Neural cell (in vitro differentiated cells): Measurements from ENCODE around the gene BCAS4. TPM values are rescaled to one million over a fixed set of nuclear protein-coding genes. Genes with fewer than 3 reads are reported as not detected.

Experiments
- H2AFZ ChIP-seq: fragments of 200-600, 300-800 bp; sonication (generic), shearing (Covaris generic); 2 replicates; pipeline ENCODE4 v1.6.0; 2014; ENCODE audit warnings: low read depth, mild to moderate bottlenecking, antibody characterized with exemption, low read length, moderate library complexity
- H3F3A ChIP-seq: fragments of 200-600 bp; shearing (Covaris generic); 2 replicates; pipeline ENCODE4 v1.6.1; 2016; ENCODE audit warnings: mild to moderate bottlenecking, moderate library complexity, mixed read lengths, antibody characterized with exemption, low read length; ENCODE audit not compliant: insufficient read depth, poor library complexity, severe bottlenecking
- H3K27ac ChIP-seq: fragments of 200-600, 300-800 bp; sonication (generic), shearing (Covaris generic); 2 replicates; pipeline ENCODE4 v1.5.1; 2014; ENCODE audit warnings: mild to moderate bottlenecking, low read length, moderate library complexity
- H3K27me3 ChIP-seq: fragments of 300-800, 200-600 bp; sonication (generic), shearing (Covaris generic); 2 replicates; pipeline ENCODE4 v1.6.0; 2014; ENCODE audit warnings: mild to moderate bottlenecking, low read depth, low read length, moderate library complexity; ENCODE audit not compliant: insufficient read depth
- H3K36me3 ChIP-seq: fragments of 300-800, 200-600 bp; sonication (generic), shearing (Covaris generic); 2 replicates; pipeline ENCODE4 v1.5.1; 2014; ENCODE audit warnings: mild to moderate bottlenecking, antibody characterized with exemption, low read length, moderate library complexity; ENCODE audit not compliant: insufficient read depth
- H3K4me2 ChIP-seq: fragments of 300-800, 200-600 bp; sonication (generic), shearing (Covaris generic); 2 replicates; pipeline ENCODE4 v1.6.0; 2014; ENCODE audit warnings: mild to moderate bottlenecking, low read length
- H3K4me3 ChIP-seq: fragments of 300-800, 200-600 bp; sonication (generic), shearing (Covaris generic); 2 replicates; pipeline ENCODE4 v1.5.1; 2014; ENCODE audit warnings: mild to moderate bottlenecking, low read length, moderate library complexity
- H3K79me2 ChIP-seq: fragments of 200-600 bp; shearing (Covaris generic); replicated peaks from 2 replicates; pipeline ENCODE4 v1.6.0; 2014; ENCODE audit warnings: mild to moderate bottlenecking, low read length, moderate library complexity; ENCODE audit not compliant: insufficient read depth
- H3K9ac ChIP-seq: fragments of 300-800, 200-600 bp; sonication (generic), shearing (Covaris generic); 2 replicates; pipeline ENCODE4 v1.6.1; 2016; ENCODE audit warnings: mild to moderate bottlenecking, low read length, mixed read lengths
- H3K9me2 ChIP-seq: fragments of 200-600 bp; shearing (Covaris generic); 2 replicates; pipeline ENCODE4 v1.6.1; 2016; ENCODE audit warnings: mild to moderate bottlenecking, low read length, mixed read lengths; ENCODE audit not compliant: insufficient read depth
- H3K9me3 ChIP-seq: fragments of 200-600, 300-800 bp; sonication (generic), shearing (Covaris generic); 2 replicates; pipeline ENCODE4 v1.6.1; 2016; ENCODE audit warnings: mild to moderate bottlenecking, mixed run types, low read length, moderate library complexity, mixed read lengths
- H4K20me1 ChIP-seq: fragments of 200-600 bp; shearing (Covaris generic); 2 replicates; pipeline ENCODE4 v1.6.1; 2016; ENCODE audit warnings: mild to moderate bottlenecking, mixed run types; ENCODE audit not compliant: insufficient read depth
- EP300 ChIP-seq: fragments of 450-650 bp; conservative IDR thresholded peaks from 2 replicates; pipeline ENCODE4 v1.6.1; 2014; ENCODE audit warnings: antibody characterized with exemption, mild to moderate bottlenecking, moderate library complexity; ENCODE audit not compliant: poor library complexity, severe bottlenecking
- EZH2 ChIP-seq: fragments of 200-600, 300-800 bp; shearing (Covaris generic), sonication (generic); IDR thresholded peaks from 2 replicates; pipeline ENCODE4 v1.6.1; 2014; ENCODE audit warnings: antibody characterized with exemption, low read length, borderline replicate concordance, mild to moderate bottlenecking; ENCODE audit not compliant: insufficient read depth, poor library complexity, severe bottlenecking
- MXI1 ChIP-seq: fragments of 450-650 bp; conservative IDR thresholded peaks from 2 replicates; pipeline ENCODE4 v1.6.1; 2014; ENCODE audit warnings: antibody characterized with exemption, mild to moderate bottlenecking; ENCODE audit not compliant: poor library complexity, severe bottlenecking
- POLR2AphosphoS5 ChIP-seq: IDR thresholded peaks from 2 replicates; pipeline ENCODE4 v1.6.1; 2012
- RAD21 ChIP-seq: fragments of 450-650 bp; conservative IDR thresholded peaks from 2 replicates; pipeline ENCODE4 v1.6.1; 2014; ENCODE audit warnings: antibody characterized with exemption, mild to moderate bottlenecking, moderate library complexity
- SMC3 ChIP-seq: fragments of 450-650 bp; conservative IDR thresholded peaks from 2 replicates; pipeline ENCODE4 v1.6.1; 2014; ENCODE audit warnings: antibody characterized with exemption, mild to moderate bottlenecking, moderate library complexity; ENCODE audit not compliant: poor library complexity
- TAF1 ChIP-seq: IDR thresholded peaks from 2 replicates; pipeline ENCODE4 v1.6.1; 2012; ENCODE audit warnings: low read depth
- polyA plus RNA-seq: library from polyadenylated mRNA; depleted of rRNA; stranded (reverse); fragments of >200 nt; gene quantifications from 2 replicates; pipeline ENCODE4 v1.2.3, GENCODE V29; 2014
- TF ChIP-seq, protein P1 (sequence below): fragments of 450-650 bp; IDR thresholded peaks from 2 replicates; pipeline ENCODE4 v1.5.1; 2014; ENCODE audit warnings: antibody characterized with exemption, mild to moderate bottlenecking, moderate library complexity; ENCODE audit not compliant: poor library complexity, severe bottlenecking
- TF ChIP-seq, protein P2 (sequence below): IDR thresholded peaks from 2 replicates; pipeline ENCODE4 v1.6.1; 2012; ENCODE audit warnings: borderline replicate concordance

BCAS4 gene
- polyA plus RNA-seq, 1 donor from 2014 or later, result 24.6 TPM

GRCh38 chr20:50824137-50824536 lies 29.3 kb downstream of the BCAS4 start:
- H3K9me2 ChIP-seq, result no peaks in the 10 kb centered on the region
- no peaks in the 10 kb centered on the region for H3K79me2 ChIP-seq
- no peak overlapping the region for H2AFZ ChIP-seq
- no peaks in the 10 kb centered on the region for H3K36me3 ChIP-seq
- no peak overlapping the region for H3K4me3 ChIP-seq
- H3K27ac ChIP-seq, result no peak overlapping the region
- H3K9me3 ChIP-seq, result no peaks in the 10 kb centered on the region
- TF ChIP-seq EZH2 (no peak), TAF1 (no peak), RAD21 (no peak), SMC3 (no peak), POLR2AphosphoS5 (no peak), MXI1 (no peak), EP300 (no peak)
- TF ChIP-seq, protein P1, sequence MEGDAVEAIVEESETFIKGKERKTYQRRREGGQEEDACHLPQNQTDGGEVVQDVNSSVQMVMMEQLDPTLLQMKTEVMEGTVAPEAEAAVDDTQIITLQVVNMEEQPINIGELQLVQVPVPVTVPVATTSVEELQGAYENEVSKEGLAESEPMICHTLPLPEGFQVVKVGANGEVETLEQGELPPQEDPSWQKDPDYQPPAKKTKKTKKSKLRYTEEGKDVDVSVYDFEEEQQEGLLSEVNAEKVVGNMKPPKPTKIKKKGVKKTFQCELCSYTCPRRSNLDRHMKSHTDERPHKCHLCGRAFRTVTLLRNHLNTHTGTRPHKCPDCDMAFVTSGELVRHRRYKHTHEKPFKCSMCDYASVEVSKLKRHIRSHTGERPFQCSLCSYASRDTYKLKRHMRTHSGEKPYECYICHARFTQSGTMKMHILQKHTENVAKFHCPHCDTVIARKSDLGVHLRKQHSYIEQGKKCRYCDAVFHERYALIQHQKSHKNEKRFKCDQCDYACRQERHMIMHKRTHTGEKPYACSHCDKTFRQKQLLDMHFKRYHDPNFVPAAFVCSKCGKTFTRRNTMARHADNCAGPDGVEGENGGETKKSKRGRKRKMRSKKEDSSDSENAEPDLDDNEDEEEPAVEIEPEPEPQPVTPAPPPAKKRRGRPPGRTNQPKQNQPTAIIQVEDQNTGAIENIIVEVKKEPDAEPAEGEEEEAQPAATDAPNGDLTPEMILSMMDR, result no peak
- TF ChIP-seq, protein P2, sequence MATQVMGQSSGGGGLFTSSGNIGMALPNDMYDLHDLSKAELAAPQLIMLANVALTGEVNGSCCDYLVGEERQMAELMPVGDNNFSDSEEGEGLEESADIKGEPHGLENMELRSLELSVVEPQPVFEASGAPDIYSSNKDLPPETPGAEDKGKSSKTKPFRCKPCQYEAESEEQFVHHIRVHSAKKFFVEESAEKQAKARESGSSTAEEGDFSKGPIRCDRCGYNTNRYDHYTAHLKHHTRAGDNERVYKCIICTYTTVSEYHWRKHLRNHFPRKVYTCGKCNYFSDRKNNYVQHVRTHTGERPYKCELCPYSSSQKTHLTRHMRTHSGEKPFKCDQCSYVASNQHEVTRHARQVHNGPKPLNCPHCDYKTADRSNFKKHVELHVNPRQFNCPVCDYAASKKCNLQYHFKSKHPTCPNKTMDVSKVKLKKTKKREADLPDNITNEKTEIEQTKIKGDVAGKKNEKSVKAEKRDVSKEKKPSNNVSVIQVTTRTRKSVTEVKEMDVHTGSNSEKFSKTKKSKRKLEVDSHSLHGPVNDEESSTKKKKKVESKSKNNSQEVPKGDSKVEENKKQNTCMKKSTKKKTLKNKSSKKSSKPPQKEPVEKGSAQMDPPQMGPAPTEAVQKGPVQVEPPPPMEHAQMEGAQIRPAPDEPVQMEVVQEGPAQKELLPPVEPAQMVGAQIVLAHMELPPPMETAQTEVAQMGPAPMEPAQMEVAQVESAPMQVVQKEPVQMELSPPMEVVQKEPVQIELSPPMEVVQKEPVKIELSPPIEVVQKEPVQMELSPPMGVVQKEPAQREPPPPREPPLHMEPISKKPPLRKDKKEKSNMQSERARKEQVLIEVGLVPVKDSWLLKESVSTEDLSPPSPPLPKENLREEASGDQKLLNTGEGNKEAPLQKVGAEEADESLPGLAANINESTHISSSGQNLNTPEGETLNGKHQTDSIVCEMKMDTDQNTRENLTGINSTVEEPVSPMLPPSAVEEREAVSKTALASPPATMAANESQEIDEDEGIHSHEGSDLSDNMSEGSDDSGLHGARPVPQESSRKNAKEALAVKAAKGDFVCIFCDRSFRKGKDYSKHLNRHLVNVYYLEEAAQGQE, result no peak
- no peaks in the 10 kb centered on the region for H3K27me3 ChIP-seq
- H3K9ac ChIP-seq, result no peak overlapping the region
- no peaks in the 10 kb centered on the region for H4K20me1 ChIP-seq
- H3F3A ChIP-seq, result no peaks in the 10 kb centered on the region
- no peak overlapping the region for H3K4me2 ChIP-seq

GRCh38 chr20:50826121-50826520 lies 31.3 kb downstream of the BCAS4 start:
- Histone ChIP-seq H3K36me3 (no peaks in the 10 kb centered on the region), H3K4me3 (no peak overlapping the region), H4K20me1 (no peaks in the 10 kb centered on the region), H3K9ac (no peak overlapping the region), H3K27ac (no peak overlapping the region), H3K9me3 (no peaks in the 10 kb centered on the region), H3K79me2 (no peaks in the 10 kb centered on the region), H2AFZ (no peak overlapping the region), H3F3A (no peaks in the 10 kb centered on the region), H3K27me3 (no peaks in the 10 kb centered on the region), H3K9me2 (no peaks in the 10 kb centered on the region), H3K4me2 (no peak overlapping the region)
- TF ChIP-seq, protein P2, result no peak
